ENCODE results near the gene OR10A2.
"Not testable (repeated sequence)": the region's sequence is repeated elsewhere in the genome, so short reads cannot be mapped to it uniquely, and the experiment has no call there.

The OR10A2 gene

DNA sequence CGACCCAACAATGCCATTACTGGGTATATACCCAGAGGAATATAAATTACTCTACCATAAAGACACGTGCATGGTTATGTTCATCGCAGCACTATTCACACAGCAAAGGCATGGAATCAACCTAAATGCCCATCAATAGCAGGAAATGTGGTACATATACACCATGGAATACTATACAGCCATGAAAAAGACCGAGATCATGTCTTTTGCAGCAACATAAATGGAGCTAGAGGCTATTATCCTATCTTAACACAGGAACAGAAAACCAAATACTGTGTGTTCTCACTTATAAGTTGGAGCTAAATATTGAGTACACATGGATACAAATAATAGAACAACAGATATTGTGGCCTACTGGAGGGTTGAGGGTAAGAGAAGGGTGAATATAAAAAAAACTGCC, 26.0 kb downstream of the OR10A2 start:
- no peak for DNase-seq (ENCODE audit: low spot score)

DNA sequence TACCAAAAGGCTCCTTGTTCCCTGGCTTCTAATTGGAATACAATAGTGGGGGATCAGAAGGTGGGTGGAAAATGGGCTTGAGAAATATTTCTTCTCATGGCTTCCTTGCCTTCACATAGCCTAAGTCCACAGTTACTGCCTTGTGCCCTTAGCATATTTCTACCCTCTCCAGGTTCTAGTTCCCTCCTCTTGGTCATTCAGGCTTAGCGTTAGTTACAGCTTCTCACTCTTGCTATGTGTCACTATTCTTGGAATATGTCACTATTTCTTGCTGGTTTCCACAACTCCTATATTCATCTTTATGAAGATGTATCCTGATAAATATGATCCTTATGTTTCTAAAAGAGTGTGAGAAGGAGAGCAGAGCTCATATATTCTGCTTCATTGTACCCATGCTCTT, 27.0 kb downstream of the OR10A2 start:
- no peak for DNase-seq (ENCODE audit: low spot score)

- no peak for DNase-seq (ENCODE audit: low spot score)
Measured at GRCh38 chr11:6892400-6892799, 29.5 kb downstream of the OR10A2 start, which contains the start of gene OR2D2. TSS of gene OR2D2 (minus strand) at chr11:6892500. CDS start at chr11:6892500, 0 bp downstream.

- no peak for DNase-seq (ENCODE audit: low spot score)
Measured at GRCh38 chr11:6894097-6894496, 31.2 kb downstream of the OR10A2 start.

DNA sequence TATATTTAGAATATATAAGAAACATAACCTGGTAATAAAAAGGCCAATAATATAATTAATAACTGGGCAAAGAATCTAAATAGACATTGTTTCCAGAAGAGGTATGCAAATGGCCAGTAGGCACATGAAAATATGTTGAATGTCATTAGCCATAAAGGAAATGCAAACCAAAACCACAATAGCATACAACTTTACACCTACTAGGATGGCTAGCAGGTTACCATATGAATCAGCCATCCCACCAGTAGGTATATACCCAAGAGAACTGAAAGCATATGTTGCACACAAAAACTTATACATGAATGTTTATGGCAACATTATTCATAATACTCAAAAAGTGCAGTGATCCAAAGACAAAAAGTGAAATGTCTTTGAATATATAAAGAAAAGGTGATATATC, 32.2 kb downstream of the OR10A2 start:
- no peak for DNase-seq (ENCODE audit: low spot score)

- no peak for DNase-seq (ENCODE audit: low spot score)
Measured at GRCh38 chr11:6898911-6899310, 36.1 kb downstream of the OR10A2 start.

DNA sequence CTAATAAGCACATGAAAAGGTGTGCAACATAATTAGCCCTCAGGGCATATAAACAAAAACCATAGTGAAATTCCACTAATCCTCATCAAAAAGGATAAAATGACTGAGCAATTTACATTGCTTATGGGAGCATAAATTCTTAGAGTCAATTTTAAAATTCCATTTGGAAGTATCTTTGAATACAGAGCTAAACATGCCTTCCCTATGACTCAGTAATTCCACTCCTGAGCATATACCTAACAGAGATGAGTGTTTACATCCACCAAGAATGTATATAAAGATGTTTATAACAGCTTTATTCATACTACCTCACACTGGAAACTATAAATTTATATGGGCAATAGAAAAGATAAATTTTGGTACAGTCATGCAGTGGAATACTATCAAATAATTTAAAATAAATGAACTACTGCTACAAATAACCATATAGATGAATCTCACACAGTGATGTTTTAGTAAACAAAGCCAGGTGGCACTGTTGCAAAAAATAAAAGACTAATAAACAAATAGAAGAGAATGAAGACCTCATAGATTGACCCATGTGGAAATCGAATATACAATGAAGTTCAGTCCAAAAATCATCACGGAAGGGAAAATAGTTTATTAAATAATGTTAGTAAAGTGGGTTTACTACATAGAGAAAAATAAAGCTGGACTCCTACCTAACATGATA, 37.6 kb downstream of the OR10A2 start:
- no peak for DNase-seq (ENCODE audit: low spot score)

- DNase-seq (ENCODE audit: low spot score), result not testable (repeated sequence)
Measured at GRCh38 chr11:6904804-6905203, 41.9 kb downstream of the OR10A2 start.

DNA sequence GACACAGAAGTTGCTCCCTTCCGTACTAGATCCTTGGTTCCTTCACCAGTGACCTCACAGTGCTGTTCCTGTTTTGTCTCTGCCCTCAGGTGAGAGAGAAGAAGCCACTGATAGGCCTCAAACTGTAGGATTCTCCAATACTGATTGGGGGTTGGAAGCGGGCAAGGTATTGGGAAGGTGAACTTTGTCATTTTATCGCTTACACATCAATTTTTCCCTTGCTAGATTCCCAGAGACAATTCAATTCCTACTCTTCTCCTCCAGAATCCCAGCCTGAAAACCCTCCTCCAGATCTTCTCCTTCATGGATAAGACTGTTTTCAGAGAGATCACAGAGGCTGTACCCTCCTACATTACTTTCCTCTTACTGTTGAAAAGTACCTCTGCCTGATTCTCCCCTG, 48.5 kb downstream of the OR10A2 start:
- no peak for DNase-seq (ENCODE audit: low spot score)

GRCh38 chr11:6911948-6912347, 49.1 kb downstream of the OR10A2 start:
- DNase-seq (ENCODE audit: low spot score), result no peak

- no peak for DNase-seq (ENCODE audit: low spot score)
Measured at GRCh38 chr11:6919698-6920097, 56.8 kb downstream of the OR10A2 start.

DNA sequence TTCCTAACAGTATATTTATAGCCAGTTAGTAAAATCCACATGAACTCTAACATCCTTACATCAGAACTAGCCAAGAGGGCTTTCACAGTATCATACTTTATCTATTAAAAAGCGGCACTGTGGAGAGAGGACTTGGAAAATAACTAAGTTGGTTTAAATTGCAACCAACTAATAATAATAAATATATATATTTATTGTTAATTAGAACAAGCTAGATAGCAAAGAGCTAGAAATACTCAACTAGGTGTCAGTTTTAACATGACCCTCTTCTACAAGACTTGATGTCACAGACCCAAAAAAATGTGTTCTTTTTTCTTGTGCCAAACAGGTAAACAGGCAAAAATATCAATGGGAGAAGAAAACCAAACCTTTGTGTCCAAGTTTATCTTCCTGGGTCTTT, 57.8 kb downstream of the OR10A2 start, which contains the start of gene OR2D3:
Gene OR2D3 (plus strand): TSS at position 301 of the 400 bp plus-strand sequence. CDS start 0 bp downstream, at position 301.
- DNase-seq (ENCODE audit: low spot score), result no peak
